GM18867 (cell line): ENCODE results near the gene VLDLR.

Experiments used
- ATAC-seq: cut with Tn5 transposase; IDR thresholded peaks from one replicate; pipeline ENCODE4 v1.9.1; 2021; ENCODE audit warnings: mild to moderate bottlenecking, moderate library complexity; ENCODE audit not compliant: unreplicated experiment

Gene VLDLR

DNA sequence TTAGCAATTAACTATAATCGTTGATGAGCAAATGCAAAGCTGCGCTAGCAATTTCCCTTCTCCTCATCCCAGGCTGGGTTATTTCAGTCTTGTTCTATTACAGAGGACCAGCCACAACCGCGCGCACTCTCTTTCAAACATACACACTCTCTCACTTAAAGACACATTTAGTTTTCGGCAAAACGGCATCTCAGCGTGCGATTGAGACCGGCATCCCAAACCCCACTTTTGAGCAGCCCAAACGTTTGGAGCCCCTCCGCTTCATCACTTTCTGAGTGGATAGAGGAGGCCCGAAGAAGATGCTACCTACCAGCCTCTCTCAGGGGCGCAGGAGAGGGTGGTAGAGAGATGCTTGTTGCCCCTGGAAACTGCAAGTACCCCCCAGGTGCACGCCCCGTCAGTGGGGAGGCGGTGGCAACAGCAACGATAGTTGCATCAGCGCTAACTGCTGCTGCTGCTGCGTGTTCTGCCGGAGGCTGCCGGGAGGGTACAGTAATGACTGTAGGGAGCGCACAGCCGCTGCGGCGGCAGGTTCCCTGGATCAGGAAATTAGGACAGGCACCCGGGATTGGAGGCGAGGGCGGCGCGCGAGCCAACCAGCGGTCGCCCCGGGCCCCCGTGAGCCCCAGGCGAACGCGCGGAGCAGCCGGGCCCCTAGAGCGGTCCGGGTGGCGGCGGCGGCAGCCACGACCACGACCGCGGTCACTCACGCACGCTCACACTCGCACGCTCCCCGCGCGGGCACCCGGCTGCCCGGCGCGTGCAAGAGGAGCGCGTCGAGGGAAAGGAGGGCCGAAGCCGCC, 467 bp upstream of the VLDLR start:
- ATAC-seq = peak; percentile 33

- peak; percentile 35 for ATAC-seq
Measured at GRCh38 chr9:2622461-2623287, 1.1 kb downstream of the VLDLR start.

DNA sequence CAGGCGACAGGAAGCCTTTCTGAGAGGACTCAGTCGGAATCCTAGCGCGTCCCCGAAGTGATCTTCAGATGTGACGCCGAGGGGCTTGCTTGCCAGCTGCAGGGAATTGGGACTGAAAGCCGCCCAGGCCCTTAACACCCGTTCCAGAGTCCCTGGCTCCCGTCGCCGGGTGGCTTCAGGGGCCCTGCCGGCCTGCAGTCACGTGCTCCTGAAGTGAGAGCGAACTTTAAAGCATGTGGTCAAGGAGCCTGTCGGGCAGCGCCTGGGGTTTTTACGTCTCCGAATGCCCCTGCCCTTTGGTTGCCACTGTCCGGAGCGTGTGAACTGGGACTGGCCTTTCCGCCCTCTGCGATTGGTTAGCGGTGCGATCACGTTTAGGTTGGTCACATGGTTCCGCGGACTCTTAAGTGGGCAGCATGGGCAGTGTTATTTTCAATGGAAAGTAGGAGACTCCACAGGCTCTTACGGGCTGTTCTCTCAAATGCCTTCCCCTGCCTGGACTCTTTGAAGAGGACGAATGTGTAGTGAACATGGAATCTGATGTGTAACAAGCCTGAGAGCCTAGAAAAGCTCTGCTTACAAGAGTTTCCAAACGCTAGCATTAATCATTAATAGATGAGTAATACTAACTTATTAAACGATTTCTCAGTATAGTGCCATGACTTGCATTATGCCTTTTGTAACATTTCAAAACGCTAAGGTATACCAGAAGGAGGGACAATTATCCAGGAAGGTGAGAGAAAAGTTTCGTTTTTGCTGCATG, 1.9 kb downstream of the VLDLR start:
- no peak for ATAC-seq

- ATAC-seq = no peak
Measured at GRCh38 chr9:2624051-2624682, 2.6 kb downstream of the VLDLR start.

DNA sequence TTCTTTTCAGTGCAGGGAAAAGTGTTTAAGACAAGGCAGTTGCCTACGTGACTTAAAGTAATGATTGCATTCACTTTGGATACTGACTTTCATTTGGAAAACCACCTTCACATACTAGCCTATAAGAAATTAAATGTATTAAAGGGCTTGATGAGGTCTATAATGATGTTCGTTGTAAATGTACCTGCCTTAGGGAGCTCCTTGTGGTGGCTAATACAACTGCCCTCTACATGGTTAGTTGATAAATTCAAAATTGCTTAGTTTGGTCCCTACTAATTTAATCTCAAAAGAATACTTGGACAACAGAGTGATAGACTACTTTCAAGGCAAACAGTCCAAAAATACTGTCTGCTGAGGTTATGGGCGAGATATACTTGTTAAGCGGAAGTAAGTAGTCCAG, 3.8 kb downstream of the VLDLR start:
- ATAC-seq = no peak

DNA sequence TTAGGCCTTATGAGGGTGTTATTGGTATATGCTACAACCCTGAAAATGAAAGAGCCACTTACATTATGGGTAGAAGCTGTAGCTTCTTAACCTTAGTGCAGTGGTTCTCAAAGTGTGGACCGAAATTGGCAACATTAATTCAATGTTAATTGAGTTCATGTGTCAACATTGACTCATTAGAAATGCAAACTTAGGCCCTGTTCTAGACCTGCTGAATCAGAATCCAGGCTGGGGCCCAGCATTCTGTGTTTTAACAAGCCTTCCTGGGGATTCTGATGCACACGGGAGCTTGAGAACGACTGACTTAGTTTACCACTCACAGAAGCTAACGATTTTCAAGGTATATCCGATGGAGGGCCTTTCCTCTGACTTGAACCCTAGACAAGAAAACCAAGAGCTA, 7.3 kb downstream of the VLDLR start:
- no peak for ATAC-seq

DNA sequence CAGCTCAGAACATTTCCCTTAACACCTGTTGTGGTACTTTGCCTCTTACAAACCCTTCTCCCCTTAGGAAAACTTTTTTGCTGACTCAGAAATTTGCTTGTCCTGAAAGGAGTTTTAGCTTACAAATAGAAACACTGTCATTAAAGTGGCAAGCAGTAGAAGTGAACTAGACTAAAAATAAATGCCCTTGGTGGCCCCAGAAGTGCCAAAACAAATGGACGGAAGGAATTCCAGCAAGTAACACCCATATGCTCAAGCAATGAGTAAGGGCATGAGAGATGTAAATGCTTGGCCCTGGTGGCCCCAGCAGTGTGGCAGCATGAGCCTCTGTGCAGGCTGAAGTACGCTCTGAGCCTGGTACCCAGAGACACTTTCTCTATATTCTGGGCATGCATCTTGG, 8.6 kb downstream of the VLDLR start:
- no peak for ATAC-seq

GRCh38 chr9:2631263-2631662, 9.7 kb downstream of the VLDLR start:
- no peak for ATAC-seq

- ATAC-seq = no peak
Measured at GRCh38 chr9:2634153-2634552, 12.6 kb downstream of the VLDLR start.

- no peak for ATAC-seq
Measured at GRCh38 chr9:2634818-2635217, 13.2 kb downstream of the VLDLR start.

GRCh38 chr9:2635922-2636321, 14.3 kb downstream of the VLDLR start:
- ATAC-seq = no peak

- ATAC-seq = no peak
Measured at GRCh38 chr9:2637390-2637789, 15.8 kb downstream of the VLDLR start.

DNA sequence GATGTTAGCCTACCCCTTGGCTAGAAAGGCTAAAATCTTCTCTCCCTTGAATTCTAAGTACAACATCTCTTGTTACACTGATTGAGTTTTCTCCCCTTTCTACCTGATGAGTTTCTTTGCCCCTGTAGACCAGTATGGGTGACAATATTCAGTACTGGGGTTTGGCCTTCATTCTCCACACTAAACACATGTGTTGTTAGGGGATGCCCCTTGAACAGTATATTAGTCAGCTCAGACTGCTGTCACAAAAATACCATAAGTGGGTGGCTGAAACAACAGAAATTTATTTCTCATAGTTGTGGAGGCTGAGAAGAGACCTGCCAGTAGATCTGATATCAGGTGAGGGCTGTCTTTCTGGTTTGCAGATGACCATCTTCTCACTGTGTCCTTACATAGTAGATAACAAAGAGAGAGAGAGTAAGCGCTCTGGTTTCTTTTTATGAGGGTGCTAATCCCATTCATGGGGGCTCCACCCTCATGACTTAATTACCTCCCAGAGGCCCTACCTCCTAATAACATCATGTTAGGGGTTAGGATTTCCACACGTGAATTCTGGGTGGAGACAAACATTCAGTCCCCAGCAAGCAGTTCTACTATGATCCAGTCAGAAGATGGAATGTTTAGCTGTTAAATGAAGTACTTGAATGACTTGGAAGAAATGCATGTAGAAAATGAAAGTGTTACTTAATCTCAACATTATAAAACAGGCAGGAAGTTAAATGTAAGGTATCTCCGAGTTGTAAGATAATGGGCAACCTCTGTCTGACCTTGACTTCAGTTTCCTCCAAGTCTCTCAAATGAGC, 17.5 kb downstream of the VLDLR start:
- peak; percentile 73 for ATAC-seq

DNA sequence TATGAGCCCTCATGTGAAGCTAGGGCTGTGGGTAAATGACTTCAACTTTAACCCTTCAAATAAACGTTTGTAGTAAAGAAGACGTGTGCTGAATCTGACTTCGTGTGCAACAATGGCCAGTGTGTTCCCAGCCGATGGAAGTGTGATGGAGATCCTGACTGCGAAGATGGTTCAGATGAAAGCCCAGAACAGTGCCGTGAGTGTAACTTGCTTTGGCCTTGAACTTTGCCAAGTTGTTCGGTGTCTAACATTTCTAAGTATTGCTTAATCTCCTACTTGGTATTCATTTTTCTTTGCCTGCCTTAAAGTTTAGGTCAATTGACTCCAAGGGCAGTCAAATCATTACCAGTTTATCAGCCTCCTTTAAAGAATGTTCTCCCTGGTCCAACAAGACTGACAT, 18.2 kb downstream of the VLDLR start:
- no peak for ATAC-seq

DNA sequence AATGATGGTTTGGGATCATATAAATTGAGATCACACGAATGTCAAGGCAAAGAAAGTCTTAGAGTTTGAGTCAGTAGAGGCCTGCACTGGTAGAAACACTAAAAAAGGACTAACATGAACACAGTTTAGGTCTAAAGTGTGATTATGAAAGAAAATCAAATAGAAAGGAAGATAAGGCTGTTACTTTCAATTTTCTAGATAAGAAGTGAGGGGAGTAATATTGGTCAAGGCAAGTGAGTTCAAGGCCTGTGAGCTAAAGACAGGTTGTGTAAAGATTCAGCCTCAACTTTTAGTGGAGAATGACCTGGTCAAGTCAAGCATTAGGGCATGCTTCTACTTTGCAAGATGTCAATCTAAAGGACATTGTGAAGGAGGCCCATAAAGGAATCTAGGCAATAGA, 19.0 kb downstream of the VLDLR start:
- ATAC-seq = peak; percentile 38

- no peak for ATAC-seq
Measured at GRCh38 chr9:2641033-2641432, 19.4 kb downstream of the VLDLR start.

- ATAC-seq = no peak
Measured at GRCh38 chr9:2642068-2642467, 20.5 kb downstream of the VLDLR start.

DNA sequence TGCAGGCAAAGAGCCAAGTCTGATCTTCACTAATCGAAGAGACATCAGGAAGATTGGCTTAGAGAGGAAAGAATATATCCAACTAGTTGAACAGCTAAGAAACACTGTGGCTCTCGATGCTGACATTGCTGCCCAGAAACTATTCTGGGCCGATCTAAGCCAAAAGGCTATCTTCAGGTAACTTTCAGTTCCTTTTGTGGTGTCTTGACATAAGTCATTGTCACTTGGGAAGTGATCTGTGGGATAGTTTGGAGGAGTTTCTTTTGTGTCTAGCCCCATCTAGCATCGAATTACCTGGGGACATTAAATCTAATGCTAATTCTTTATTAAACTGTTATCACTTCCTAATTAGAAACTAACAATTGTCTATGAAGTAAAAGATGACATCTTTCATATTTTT, 24.0 kb downstream of the VLDLR start:
- ATAC-seq = peak; percentile 84

GRCh38 chr9:2655411-2655901, 33.9 kb downstream of the VLDLR start:
- no peak for ATAC-seq

DNA sequence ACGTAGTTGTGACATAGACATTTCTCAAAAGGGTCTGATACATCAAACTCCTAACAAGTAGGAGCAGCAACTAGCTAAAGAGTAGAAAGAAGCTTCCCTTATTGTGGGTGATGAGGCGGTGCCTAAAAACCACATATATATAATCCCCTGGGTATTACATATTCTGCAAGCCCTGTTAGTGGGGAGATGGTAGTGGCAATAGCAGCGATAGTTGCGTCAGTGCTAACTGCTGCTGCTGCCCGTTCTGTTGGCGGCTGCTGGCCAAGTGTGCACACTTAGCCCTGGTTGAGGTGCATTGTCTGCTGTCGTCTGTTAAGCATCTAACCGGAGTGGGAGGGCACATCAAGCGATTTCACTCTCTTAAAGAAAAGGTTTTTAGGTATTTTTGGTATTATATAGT, 35.8 kb downstream of the VLDLR start:
- peak; percentile 47 for ATAC-seq
